ENCODE measurements around the gene NUCKS1. TPM values are rescaled to one million over a fixed set of nuclear protein-coding genes. Genes with fewer than 3 reads are reported as not detected.

Gene NUCKS1
- total and polyA plus RNA-seq, 10 of the 15 experiments (the other 5 are each of a cell fraction or from before 2014, with no cell fraction given), result 40.5 to 135 (median 55.5) TPM

- no peak for TF ChIP-seq MLLT1 (IDR thresholded peaks at IDR 0.05)
- TF ChIP-seq KAT2A (conservative IDR thresholded peaks at IDR 0.05; ENCODE audit: control insufficient read depth, low read depth, low read length), result no peak
- TF ChIP-seq BCL11A (IDR thresholded peaks at IDR 0.05; ENCODE audit: low read depth, low read length), result no peak
- no peak for TF ChIP-seq SIX5 (IDR thresholded peaks at IDR 0.05; ENCODE audit: low read depth, low read length, severe bottlenecking)
- TF ChIP-seq HDAC2 (IDR thresholded peaks at IDR 0.05), result no peak
- no peak for TF ChIP-seq SP1 (IDR thresholded peaks at IDR 0.05; ENCODE audit: low read depth, low read length)
Observed at GRCh38 chr1:205783904-205784303, 33.9 kb upstream of the NUCKS1 start (continued).

- RAD21 ChIA-PET (ENCODE audit: unreplicated experiment), result interaction anchor here (1.4 kb wide), 1 partner anchor 191 kb away, joined by 4 read pairs; no protein-coding TSS in a partner anchor
- Histone ChIP-seq H3K4me3 (no peak overlapping the region), H3K4me2 (ENCODE audit: control insufficient read depth, insufficient read depth) (no peak overlapping the region), H2AFZ (ENCODE audit: control insufficient read depth, low read depth, low read length) (no peak overlapping the region), H3K27ac (ENCODE audit: control insufficient read depth, insufficient read depth) (no peak overlapping the region), H3K9ac (ENCODE audit: control insufficient read depth, insufficient read depth, low read length) (no peak overlapping the region), H3K79me2 (ENCODE audit: control insufficient read depth, insufficient read depth, low read length) (no peaks in the 10 kb centered on the region), H4K20me1 (ENCODE audit: control insufficient read depth, insufficient read depth) (no peaks in the 10 kb centered on the region), H3K4me1 (ENCODE audit: control insufficient read depth, insufficient read depth, low read length) (no peaks in the 10 kb centered on the region), H3K36me3 (ENCODE audit: control insufficient read depth in 2 of 2, insufficient read depth in 2 of 2, low read length in 1 of 2) (no peaks in the 10 kb centered on the region), H3K27me3 (replicated peaks in 1 of 2; ENCODE audit: control insufficient read depth in 2 of 2, insufficient read depth in 2 of 2, low read length in 1 of 2) (peaks cover 0 to 6% of the 10 kb centered on the region in 2 experiments; a peak in 1 of 4 replicates), H3K9me3 (replicated peaks; ENCODE audit: control insufficient read depth, insufficient read depth, low read length) (no peaks in the 10 kb centered on the region)
- SMC1A ChIA-PET (ENCODE audit: uncharacterized antibody, unreplicated experiment), result interaction anchor here (1.4 kb wide), 1 partner anchor 68 kb away, joined by 4 read pairs; no protein-coding TSS in a partner anchor
- no TSS peak for BruUV-seq (replicated peaks)
- DNase-seq (ENCODE audit: low read depth, low spot score) (no peak), FAIRE-seq (no peak), ATAC-seq (no peak)
- CTCF ChIA-PET, result interaction anchor here (0.9 to 2.4 kb wide), 4 partner anchors 125 to 188 kb away, joined by 4 to 18 read pairs (median 10); no protein-coding TSS in a partner anchor
- in situ Hi-C loops (cut with MboI) (no loop called here), intact Hi-C loops (cut with micrococcal nuclease; ENCODE audit: unreplicated experiment) (loop anchor here (5.0 kb wide), 1 partner anchor 126 kb away; no protein-coding TSS in a partner anchor)
- POLR2A ChIA-PET, result no interaction called here
- no peak for TF ChIP-seq TCF7 (IDR thresholded peaks at IDR 0.05; ENCODE audit: borderline replicate concordance)
- no peak for TF ChIP-seq CREM (IDR thresholded peaks at IDR 0.05; ENCODE audit: low read depth)
- no peak for TF ChIP-seq FOXM1 (IDR thresholded peaks at IDR 0.05; ENCODE audit: low read depth, low read length)
- TF ChIP-seq KDM1A (IDR thresholded peaks at IDR 0.05; ENCODE audit: borderline replicate concordance), result no peak
- no peak for TF ChIP-seq USF2 (IDR thresholded peaks at IDR 0.05; ENCODE audit: borderline replicate concordance, low read depth, low read length)
- no peak for TF ChIP-seq NR2C2 (IDR thresholded peaks at IDR 0.05; ENCODE audit: borderline replicate concordance, control insufficient read depth, insufficient read length, low read depth)
- no peak for TF ChIP-seq WRNIP1 (IDR thresholded peaks at IDR 0.05; ENCODE audit: borderline replicate concordance, low read depth, low read length)
- no peak for TF ChIP-seq ETV6 (conservative IDR thresholded peaks at IDR 0.05 in 1 of 2, IDR thresholded peaks at IDR 0.05 in 1 of 2; ENCODE audit: borderline replicate concordance in 1 of 2, low read depth in 1 of 2)
- no peak for TF ChIP-seq STAT1 (conservative IDR thresholded peaks at IDR 0.05)
- no peak for TF ChIP-seq NKRF (conservative IDR thresholded peaks at IDR 0.05)
- no peak for TF ChIP-seq BMI1 (IDR thresholded peaks at IDR 0.05; ENCODE audit: borderline replicate concordance)
Observed at GRCh38 chr1:205783433-205783795, 33.4 kb upstream of the NUCKS1 start.

Data from GM12878 (cell line).